Measurements from ENCODE around the gene GAS7.

DNA sequence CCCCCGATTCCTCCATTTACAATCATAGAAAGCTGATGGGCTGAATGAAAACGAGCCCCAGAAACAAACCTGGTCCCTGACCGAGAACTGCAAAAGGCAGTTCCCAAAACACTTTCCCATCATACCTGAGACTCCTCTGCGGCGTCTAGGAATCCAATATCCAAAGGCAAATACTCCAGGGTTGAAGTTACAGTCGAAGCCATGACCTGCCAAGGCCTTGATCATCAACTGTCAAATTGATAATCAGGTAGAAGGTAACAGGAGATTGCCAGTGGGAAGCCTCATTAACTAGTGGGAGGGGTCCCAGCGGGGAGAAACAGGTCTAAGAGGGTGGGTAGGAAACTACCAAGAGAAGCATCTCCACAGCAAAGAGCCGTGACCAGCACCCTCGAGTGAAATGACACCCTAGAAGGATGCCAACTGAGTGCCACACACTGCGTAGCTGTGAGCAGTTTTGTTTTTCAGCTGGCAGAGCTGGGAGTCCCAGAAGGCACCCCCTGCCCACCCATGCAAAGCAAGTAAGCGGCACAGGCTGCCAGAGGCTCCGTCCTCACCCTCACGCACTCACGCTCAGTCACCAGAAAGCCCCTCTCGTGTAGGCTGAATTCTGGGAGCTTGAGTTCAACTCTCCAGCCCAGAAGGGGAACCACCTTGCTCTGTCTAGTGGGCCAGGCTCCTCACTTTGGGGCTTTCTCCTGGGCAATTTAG lies 146.1 kb downstream of the GAS7 start:
- TF ChIP-seq CTCF (IDR thresholded peaks at IDR 0.05) (no peak), POLR2A (IDR thresholded peaks at IDR 0.05) (no peak)
